ENCODE measurements around the gene ZNF28.
"Not testable (repeated sequence)": the region's sequence is repeated elsewhere in the genome, so short reads cannot be mapped to it uniquely, and the experiment has no call there.

DNA sequence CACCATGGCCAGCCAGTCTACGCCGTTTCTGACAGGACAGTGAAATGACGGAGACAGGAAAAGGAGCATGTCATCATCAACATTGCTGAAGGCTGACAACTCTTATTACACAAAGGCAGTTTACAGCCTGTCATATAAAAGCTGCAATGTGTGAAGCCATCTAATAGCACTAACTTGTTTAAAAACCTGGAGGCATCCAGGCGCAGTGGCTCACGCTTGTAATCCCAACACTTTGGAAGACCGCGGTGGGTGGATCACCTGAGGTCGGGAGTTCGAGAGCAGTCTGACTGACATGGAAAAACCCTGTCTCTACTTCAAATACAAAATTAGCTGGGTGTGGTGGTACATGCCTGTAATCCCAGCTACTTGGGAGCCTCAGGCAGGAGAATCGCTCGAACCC, 46.6 kb upstream of the ZNF28 start:
- TF ChIP-seq, protein P1, sequence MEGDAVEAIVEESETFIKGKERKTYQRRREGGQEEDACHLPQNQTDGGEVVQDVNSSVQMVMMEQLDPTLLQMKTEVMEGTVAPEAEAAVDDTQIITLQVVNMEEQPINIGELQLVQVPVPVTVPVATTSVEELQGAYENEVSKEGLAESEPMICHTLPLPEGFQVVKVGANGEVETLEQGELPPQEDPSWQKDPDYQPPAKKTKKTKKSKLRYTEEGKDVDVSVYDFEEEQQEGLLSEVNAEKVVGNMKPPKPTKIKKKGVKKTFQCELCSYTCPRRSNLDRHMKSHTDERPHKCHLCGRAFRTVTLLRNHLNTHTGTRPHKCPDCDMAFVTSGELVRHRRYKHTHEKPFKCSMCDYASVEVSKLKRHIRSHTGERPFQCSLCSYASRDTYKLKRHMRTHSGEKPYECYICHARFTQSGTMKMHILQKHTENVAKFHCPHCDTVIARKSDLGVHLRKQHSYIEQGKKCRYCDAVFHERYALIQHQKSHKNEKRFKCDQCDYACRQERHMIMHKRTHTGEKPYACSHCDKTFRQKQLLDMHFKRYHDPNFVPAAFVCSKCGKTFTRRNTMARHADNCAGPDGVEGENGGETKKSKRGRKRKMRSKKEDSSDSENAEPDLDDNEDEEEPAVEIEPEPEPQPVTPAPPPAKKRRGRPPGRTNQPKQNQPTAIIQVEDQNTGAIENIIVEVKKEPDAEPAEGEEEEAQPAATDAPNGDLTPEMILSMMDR (IDR thresholded peaks at IDR 0.05), result not testable (repeated sequence)
- TF ChIP-seq POLR2AphosphoS5, POLR2A, EP300 (IDR thresholded peaks at IDR 0.05): not testable (repeated sequence)

All from upper lobe of left lung (tissue), 4 donors.